ENCODE data around the gene FCGR3B. TPM values are rescaled to one million over a fixed set of nuclear protein-coding genes. Genes with fewer than 3 reads are reported as not detected.
"Not testable (repeated sequence)": the region's sequence is repeated elsewhere in the genome, so short reads cannot be mapped to it uniquely, and the experiment has no call there.

The FCGR3B gene
- total RNA-seq, 1 donor from 2014 or later, result not detected

DNA sequence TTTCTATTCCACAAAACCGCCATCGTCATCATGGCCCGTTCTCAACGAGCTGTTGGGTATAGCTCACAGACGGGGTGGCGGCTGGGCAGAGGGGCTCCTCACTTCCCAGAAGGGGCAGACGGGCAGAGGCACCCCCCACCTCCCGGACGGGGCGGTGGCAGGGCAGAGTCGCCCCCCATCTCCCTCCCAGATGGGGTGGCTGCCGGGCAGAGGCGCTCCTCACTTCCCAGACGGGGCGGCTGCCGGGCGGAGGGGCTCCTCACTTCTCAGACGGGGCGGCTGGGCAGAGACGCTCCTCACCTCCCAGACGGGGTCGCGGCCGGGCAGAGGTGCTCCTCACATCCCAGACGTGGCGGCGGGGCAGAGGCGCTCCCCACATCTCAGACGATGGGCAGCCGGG lies 14.6 kb downstream of the FCGR3B start:
- not testable (repeated sequence) for H3K9me3 Mint-ChIP-seq (ENCODE audit: low read depth); DNase-seq (ENCODE audit: low spot score, unreplicated experiment); H3K27ac Mint-ChIP-seq; H3K36me3 Mint-ChIP-seq (ENCODE audit: insufficient read depth); H3K4me3 Mint-ChIP-seq (ENCODE audit: low read depth); H3K4me1 Mint-ChIP-seq (ENCODE audit: low read depth)
- H3K27me3 Mint-ChIP-seq, result peaks cover 20% of the 10 kb centered on the region

DNA sequence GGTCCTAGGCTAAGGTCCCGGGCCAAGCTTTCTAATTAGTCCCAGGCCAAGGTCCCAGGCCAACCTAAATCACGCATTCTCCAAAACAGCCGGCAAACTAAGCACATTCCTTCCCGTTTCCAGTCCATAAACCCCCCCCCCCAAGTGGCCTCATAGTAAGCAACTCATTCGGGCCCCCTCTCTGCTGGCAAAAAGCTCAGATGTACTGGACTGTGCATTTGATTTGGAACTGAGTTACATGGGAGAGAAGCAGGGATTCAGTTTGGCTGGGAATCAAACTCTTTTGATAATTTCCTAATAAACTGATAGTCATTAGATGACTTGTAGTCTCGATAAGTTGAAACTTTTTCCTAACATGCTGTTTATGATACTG lies 17.8 kb downstream of the FCGR3B start:
- not testable (repeated sequence) for H3K36me3 Mint-ChIP-seq (ENCODE audit: insufficient read depth); H3K4me1 Mint-ChIP-seq (ENCODE audit: low read depth); H3K9me3 Mint-ChIP-seq (ENCODE audit: low read depth); DNase-seq (ENCODE audit: low spot score, unreplicated experiment)
- Mint-ChIP-seq H3K27ac (peak overlapping the region; percentile 98), H3K27me3 (peaks cover 26% of the 10 kb centered on the region), H3K4me3 (ENCODE audit: low read depth) (peak overlapping the region; percentile 82)

DNA sequence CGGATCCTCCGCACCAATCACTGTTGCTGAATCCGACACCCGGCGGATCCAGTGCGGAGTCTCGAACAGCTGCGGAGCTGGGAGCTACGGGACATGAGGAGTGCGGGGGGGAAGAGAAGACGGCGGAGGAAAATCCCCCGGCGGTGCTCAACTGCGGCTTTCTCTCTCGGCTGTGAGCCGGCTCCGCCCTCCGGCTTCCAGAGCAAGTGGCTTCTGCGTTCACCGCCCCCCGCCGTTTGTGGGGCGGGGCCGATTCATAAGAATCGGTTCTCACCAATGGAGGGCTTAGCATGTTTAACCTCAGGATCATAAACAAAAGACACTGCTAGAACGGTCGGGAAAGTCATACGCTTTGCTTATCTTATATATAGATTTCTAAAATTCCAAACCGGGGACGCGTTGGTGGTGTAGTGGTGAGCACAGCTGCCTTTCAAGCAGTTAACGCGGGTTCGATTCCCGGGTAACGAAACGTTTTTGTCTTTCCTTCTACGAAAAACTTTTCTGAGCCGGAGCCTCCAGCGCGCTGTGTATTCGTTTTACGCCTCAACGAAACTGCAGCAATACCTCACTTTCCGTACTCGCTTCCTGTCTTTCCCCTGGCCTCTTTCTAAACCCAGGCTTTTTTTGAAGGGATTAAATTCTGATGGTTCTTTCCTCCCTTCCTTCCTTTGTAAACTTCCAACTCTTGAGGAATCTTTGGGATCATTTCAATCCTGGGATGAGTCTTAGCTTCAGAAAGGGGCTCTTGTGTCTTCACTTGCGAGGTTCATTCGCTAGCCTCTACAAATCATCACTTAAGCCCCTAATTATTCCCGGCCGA lies 18.4 kb downstream of the FCGR3B start:
- H3K4me1 Mint-ChIP-seq (ENCODE audit: low read depth); H3K36me3 Mint-ChIP-seq (ENCODE audit: insufficient read depth); H3K9me3 Mint-ChIP-seq (ENCODE audit: low read depth): not testable (repeated sequence)
- Mint-ChIP-seq H3K4me3 (ENCODE audit: low read depth) (peak overlapping the region; percentile 82), H3K27me3 (peaks cover 30% of the 10 kb centered on the region), H3K27ac (peak overlapping the region; percentile 98)
- DNase-seq (ENCODE audit: low spot score, unreplicated experiment), result peak; percentile 77

DNA sequence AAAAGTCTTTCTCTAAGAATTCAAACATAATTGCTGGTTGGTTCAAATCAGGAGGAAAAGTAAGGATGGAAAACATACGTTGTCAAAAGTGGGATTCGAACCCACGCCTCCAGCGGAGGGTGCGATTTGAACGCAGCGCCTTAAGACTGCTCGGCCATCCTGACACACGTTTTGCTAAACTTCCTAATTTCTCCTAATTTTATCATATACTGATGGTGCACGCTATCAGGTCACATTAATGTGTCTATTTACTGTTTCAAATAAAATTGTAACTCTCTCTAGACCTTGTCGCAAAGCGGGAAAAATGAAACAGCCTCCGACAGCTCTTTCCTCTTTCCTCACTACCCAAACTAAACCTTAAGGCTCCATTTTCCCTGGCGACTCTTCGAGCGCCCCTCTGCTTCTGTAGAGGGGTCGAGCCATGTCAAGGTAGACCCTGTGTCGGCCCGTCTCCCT lies 19.1 kb downstream of the FCGR3B start:
- not testable (repeated sequence) for H3K4me1 Mint-ChIP-seq (ENCODE audit: low read depth)
- peak overlapping the region; percentile 98 for H3K27ac Mint-ChIP-seq

DNA sequence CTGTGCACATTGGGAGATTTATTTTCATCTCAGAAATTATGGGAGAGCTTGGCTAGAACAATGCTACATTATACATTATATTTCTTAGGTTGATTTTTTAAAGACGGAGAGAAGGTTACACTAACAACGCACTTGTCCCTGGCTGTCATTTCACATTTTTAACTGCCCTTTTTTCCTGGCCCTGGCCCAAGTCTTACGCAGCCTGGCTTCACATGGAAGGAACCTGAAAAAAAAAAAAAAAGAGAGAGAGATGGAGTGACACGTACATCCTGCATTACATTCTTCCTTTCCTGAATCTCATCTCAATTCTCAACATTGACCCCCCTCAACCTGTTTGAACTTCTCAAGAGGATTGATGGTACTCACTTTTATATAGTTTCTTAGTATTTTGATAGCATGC lies 20.8 kb downstream of the FCGR3B start:
- not testable (repeated sequence) for H3K36me3 Mint-ChIP-seq (ENCODE audit: insufficient read depth); H3K27ac Mint-ChIP-seq; H3K4me1 Mint-ChIP-seq (ENCODE audit: low read depth); DNase-seq (ENCODE audit: low spot score, unreplicated experiment); H3K9me3 Mint-ChIP-seq (ENCODE audit: low read depth); H3K4me3 Mint-ChIP-seq (ENCODE audit: low read depth)
- peaks cover 34% of the 10 kb centered on the region for H3K27me3 Mint-ChIP-seq

More for the DNA sequence above, 19.1 kb downstream of the FCGR3B start:
- DNase-seq (ENCODE audit: low spot score, unreplicated experiment); H3K36me3 Mint-ChIP-seq (ENCODE audit: insufficient read depth); H3K9me3 Mint-ChIP-seq (ENCODE audit: low read depth): not testable (repeated sequence)
- Mint-ChIP-seq H3K4me3 (ENCODE audit: low read depth) (peak overlapping the region; percentile 82), H3K27me3 (peaks cover 31% of the 10 kb centered on the region)

DNA sequence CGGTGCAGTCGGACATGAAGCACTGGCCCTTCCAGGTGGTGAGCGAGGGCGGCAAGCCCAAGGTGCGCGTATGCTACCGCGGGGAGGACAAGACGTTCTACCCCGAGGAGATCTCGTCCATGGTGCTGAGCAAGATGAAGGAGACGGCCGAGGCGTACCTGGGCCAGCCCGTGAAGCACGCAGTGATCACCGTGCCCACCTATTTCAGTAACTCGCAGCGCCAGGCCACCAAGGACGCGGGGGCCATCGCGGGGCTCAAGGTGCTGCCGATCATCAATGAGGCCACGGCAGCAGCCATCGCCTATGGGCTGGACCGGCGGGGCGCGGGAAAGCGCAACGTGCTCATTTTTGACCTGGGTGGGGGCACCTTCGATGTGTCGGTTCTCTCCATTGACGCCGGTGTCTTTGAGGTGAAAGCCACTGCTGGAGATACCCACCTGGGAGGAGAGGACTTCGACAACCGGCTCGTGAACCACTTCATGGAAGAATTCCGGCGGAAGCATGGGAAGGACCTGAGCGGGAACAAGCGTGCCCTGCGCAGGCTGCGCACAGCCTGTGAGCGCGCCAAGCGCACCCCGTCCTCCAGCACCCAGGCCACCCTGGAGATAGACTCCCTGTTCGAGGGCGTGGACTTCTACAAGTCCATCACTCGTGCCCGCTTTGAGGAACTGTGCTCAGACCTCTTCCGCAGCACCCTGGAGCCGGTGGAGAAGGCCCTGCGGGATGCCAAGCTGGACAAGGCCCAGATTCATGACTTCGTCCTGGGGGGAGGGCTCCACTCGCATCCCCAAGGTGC lies 24.2 kb downstream of the FCGR3B start:
- DNase-seq (ENCODE audit: low spot score, unreplicated experiment); H3K9me3 Mint-ChIP-seq (ENCODE audit: low read depth); H3K4me1 Mint-ChIP-seq (ENCODE audit: low read depth); H3K36me3 Mint-ChIP-seq (ENCODE audit: insufficient read depth); H3K27ac Mint-ChIP-seq; H3K4me3 Mint-ChIP-seq (ENCODE audit: low read depth): not testable (repeated sequence)
- H3K27me3 Mint-ChIP-seq, result peaks cover 46% of the 10 kb centered on the region

DNA sequence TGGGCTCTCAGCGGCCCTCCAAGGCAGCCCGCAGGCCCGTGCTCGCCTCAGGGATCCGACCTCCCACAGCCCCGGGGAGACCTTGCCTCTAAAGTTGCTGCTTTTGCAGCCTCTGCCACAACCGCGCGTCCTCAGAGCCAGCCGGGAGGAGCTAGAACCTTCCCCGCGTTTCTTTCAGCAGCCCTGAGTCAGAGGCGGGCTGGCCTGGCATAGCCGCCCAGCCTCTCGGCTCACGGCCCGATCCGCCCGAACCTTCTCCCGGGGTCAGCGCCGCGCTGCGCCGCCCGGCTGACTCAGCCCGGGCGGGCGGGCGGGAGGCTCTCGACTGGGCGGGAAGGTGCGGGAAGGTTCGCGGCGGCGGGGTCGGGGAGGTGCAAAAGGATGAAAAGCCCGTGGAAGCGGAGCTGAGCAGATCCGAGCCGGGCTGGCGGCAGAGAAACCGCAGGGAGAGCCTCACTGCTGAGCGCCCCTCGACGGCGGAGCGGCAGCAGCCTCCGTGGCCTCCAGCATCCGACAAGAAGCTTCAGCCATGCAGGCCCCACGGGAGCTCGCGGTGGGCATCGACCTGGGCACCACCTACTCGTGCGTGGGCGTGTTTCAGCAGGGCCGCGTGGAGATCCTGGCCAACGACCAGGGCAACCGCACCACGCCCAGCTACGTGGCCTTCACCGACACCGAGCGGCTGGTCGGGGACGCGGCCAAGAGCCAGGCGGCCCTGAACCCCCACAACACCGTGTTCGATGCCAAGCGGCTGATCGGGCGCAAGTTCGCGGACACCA lies 25.0 kb downstream of the FCGR3B start:
- not testable (repeated sequence) for H3K9me3 Mint-ChIP-seq (ENCODE audit: low read depth)

DNA sequence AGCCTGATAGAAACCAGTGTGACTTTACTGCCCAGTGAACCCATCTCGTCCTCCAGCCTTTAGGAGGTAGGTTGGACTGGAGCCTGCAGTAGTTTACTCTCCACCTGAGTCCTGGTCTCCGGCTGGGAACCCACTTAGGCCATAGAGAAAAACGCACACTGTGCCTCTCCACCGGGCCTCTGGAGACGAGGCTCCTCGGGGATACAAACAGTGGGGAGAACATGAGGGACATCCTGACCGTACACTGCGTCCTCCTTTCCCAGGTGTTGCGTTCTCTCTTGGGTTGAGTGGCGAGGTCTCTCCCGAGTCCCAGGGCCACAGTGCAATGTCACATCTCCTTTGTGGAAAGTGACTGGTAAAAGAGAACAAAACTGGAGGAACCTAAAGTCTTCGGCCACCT lies 26.0 kb downstream of the FCGR3B start:
- H3K36me3 Mint-ChIP-seq (ENCODE audit: insufficient read depth); H3K4me1 Mint-ChIP-seq (ENCODE audit: low read depth); H3K27ac Mint-ChIP-seq; H3K4me3 Mint-ChIP-seq (ENCODE audit: low read depth); H3K9me3 Mint-ChIP-seq (ENCODE audit: low read depth); DNase-seq (ENCODE audit: low spot score, unreplicated experiment): not testable (repeated sequence)
- H3K27me3 Mint-ChIP-seq, result peaks cover 36% of the 10 kb centered on the region

More for the DNA sequence above, 25.0 kb downstream of the FCGR3B start:
- H3K27me3 Mint-ChIP-seq, result peaks cover 43% of the 10 kb centered on the region
- H3K27ac Mint-ChIP-seq; H3K36me3 Mint-ChIP-seq (ENCODE audit: insufficient read depth); H3K4me3 Mint-ChIP-seq (ENCODE audit: low read depth); H3K4me1 Mint-ChIP-seq (ENCODE audit: low read depth); DNase-seq (ENCODE audit: low spot score, unreplicated experiment): not testable (repeated sequence)

DNA sequence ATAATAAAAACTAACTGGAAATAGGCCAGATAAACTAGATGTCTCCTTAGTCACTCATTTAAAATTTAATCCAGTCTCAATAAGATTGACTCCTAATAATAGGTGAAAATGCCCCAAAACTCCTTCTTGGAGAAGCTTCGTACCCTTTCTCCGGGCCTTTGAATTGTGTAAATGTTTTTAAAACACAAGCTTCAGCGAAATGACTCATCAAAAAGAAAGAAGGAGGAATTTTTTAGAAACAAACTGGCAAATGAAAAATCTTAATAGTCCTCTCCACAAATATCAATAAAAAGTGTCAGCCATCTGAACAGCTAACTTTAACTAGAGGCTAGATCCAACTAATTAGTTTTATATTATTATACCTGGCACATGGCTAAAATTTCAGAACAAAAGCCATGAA lies 33.9 kb downstream of the FCGR3B start:
- not testable (repeated sequence) for H3K4me1 Mint-ChIP-seq (ENCODE audit: low read depth); H3K4me3 Mint-ChIP-seq (ENCODE audit: low read depth); H3K27me3 Mint-ChIP-seq; H3K9me3 Mint-ChIP-seq (ENCODE audit: low read depth); DNase-seq (ENCODE audit: low spot score, unreplicated experiment); H3K27ac Mint-ChIP-seq; H3K36me3 Mint-ChIP-seq (ENCODE audit: insufficient read depth)

DNA sequence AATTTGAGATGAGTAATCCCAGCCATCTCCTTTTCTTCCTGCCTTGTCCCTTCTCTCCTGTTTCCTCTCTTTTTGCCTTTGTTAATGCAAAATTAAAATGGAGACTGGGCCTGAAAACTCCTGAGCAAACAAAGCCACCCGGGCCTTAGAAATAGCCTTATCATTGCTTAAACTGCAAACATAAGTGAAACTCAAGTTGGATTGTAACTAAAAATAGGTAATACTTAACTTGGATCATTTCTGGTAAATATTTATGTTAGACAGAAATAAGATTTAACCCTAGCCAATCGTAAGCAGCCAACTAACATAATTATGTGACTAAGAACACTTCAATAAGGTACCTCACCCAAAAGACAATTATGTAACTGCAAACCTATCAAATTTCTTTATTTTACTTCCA lies 35.4 kb downstream of the FCGR3B start:
- H3K27ac Mint-ChIP-seq, result peak overlapping the region; percentile 44
- DNase-seq (ENCODE audit: low spot score, unreplicated experiment); H3K4me1 Mint-ChIP-seq (ENCODE audit: low read depth); H3K36me3 Mint-ChIP-seq (ENCODE audit: insufficient read depth); H3K4me3 Mint-ChIP-seq (ENCODE audit: low read depth); H3K27me3 Mint-ChIP-seq; H3K9me3 Mint-ChIP-seq (ENCODE audit: low read depth): not testable (repeated sequence)

DNA sequence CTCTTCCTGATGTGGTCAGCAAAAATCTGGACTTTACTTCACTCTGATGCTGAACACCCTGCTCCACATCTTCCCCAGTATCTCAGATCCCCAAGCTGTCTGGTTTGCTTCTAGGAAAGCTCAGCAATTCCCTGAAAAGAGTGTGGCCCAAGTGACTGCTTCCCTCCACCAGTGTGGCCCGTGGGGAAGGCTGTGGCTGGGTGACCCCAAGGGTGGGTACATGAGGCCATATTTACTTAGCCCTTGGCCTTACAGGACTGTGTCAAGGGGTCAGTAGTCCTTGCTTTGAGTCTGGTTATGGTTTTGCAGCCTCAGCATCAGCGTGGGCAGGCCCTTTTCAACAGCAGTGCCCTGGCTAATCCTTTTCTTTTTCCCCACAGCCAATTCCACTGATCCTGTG lies 35.8 kb downstream of the FCGR3B start:
- H3K9me3 Mint-ChIP-seq (ENCODE audit: low read depth); H3K27me3 Mint-ChIP-seq; DNase-seq (ENCODE audit: low spot score, unreplicated experiment); H3K4me3 Mint-ChIP-seq (ENCODE audit: low read depth); H3K36me3 Mint-ChIP-seq (ENCODE audit: insufficient read depth); H3K4me1 Mint-ChIP-seq (ENCODE audit: low read depth): not testable (repeated sequence)
- H3K27ac Mint-ChIP-seq, result peak overlapping the region; percentile 44

DNA sequence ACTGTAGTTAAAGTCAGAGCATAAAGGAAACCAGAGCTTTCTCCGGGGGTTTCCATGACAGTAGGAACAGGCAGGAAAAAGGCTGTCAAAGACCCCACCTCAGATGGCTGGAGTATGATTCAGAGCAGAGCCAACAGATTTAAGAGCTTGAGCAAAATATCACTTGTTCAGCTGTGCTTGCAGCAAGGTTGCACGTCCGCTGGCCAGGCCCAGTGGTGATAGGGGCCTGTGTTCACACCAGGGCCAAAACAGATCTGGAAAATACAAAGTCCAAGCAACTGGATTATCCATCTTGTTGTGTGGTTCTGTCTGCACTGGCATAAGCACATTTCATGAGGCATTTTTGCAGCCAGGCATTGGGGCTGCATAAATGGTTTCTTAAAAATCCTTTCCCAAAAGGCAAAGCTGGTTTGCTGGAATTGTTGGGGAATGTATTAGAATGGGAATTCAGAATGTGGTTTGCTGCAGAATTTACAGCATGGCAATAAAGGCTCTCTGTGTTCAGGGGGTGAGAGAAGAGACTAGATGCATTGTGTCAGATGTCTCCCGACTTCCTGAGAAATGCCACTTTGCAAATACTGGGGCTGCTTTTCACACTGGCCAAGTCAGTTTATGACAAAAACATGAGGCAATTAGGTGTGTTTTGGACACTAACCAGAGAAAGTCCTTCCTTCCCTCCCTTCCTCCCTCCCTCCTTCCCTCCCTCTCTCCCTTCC lies 36.5 kb downstream of the FCGR3B start:
- not testable (repeated sequence) for H3K27me3 Mint-ChIP-seq; H3K4me1 Mint-ChIP-seq (ENCODE audit: low read depth); H3K36me3 Mint-ChIP-seq (ENCODE audit: insufficient read depth); DNase-seq (ENCODE audit: low spot score, unreplicated experiment); H3K4me3 Mint-ChIP-seq (ENCODE audit: low read depth); H3K9me3 Mint-ChIP-seq (ENCODE audit: low read depth)
- H3K27ac Mint-ChIP-seq, result peak overlapping the region; percentile 63
